Measurements from ENCODE around the gene FANCM. TPM values are rescaled to one million over a fixed set of nuclear protein-coding genes. Genes with fewer than 3 reads are reported as not detected.

The FANCM gene, protein sequence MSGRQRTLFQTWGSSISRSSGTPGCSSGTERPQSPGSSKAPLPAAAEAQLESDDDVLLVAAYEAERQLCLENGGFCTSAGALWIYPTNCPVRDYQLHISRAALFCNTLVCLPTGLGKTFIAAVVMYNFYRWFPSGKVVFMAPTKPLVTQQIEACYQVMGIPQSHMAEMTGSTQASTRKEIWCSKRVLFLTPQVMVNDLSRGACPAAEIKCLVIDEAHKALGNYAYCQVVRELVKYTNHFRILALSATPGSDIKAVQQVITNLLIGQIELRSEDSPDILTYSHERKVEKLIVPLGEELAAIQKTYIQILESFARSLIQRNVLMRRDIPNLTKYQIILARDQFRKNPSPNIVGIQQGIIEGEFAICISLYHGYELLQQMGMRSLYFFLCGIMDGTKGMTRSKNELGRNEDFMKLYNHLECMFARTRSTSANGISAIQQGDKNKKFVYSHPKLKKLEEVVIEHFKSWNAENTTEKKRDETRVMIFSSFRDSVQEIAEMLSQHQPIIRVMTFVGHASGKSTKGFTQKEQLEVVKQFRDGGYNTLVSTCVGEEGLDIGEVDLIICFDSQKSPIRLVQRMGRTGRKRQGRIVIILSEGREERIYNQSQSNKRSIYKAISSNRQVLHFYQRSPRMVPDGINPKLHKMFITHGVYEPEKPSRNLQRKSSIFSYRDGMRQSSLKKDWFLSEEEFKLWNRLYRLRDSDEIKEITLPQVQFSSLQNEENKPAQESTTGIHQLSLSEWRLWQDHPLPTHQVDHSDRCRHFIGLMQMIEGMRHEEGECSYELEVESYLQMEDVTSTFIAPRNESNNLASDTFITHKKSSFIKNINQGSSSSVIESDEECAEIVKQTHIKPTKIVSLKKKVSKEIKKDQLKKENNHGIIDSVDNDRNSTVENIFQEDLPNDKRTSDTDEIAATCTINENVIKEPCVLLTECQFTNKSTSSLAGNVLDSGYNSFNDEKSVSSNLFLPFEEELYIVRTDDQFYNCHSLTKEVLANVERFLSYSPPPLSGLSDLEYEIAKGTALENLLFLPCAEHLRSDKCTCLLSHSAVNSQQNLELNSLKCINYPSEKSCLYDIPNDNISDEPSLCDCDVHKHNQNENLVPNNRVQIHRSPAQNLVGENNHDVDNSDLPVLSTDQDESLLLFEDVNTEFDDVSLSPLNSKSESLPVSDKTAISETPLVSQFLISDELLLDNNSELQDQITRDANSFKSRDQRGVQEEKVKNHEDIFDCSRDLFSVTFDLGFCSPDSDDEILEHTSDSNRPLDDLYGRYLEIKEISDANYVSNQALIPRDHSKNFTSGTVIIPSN (N-terminal part only)
- total RNA-seq, result 1 to 10 TPM; 3.4 to 4.2 TPM
- long read RNA-seq, partial matches to known transcripts, result 2 of 2 reads
- long read RNA-seq, other reads (novel, unspliced or antisense), result 0 of 2 reads

DNA sequence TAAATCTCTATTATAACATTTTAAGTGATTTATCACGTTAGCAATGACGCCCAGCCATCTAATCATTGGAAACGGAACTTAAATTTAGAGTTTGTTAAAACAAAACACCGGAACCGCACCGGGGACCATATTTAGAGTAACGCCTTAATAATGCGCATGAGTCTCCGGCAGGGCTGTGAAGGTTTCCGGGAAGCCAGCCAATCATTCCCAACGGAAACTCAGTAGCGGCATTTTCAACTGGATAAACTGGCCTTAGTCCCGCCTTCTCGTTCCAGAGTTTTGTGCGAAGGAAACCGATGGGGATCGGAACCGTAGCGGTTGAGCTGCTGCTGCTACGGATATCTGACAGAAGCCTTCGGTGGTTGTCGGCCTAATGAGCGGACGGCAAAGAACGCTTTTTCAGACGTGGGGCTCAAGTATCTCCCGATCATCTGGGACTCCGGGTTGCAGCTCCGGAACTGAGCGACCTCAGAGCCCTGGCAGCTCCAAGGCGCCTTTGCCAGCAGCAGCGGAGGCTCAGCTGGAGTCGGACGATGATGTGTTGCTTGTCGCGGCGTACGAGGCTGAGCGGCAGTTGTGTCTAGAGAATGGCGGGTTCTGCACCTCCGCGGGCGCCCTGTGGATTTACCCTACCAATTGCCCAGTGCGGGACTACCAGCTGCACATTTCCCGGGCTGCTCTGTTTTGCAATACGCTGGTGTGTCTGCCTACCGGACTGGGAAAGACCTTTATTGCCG is at the start of gene FANCM:
TSS of gene FANCM (plus strand) at position 272 of the 737 bp plus-strand sequence. CDS start at position 374, 102 bp downstream.
- peak; percentile 90 to 93 for DNase-seq
- intact Hi-C loops (cut with DNase I, micrococcal nuclease), result loop anchor here in 1 of 2 donors (10.0 kb wide), 2 partner anchors 119 to 171 kb away; partner anchors contain the start of genes KLHL28, MIS18BP1 and TOGARAM1
- ATAC-seq, result peak; percentile 74

DNA sequence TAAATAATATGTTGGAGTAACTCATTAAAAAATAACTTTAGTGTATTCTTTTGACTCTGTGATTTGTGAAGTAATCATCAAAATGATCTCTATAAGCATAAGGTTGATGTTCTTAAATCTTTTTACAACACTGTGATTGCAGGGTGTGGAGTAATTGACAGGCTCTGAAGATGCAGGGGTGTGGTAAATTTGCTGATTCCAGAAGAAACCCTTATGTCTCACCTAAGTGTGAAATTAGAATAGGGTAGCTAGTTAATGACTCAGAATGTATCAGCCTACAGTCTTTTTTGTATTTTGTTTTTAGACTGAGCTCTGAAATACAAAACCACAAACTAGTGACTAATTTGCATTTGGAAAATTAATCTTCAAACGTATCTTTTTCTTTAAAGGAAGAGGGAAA is 45.9 kb upstream of the FANCM start:
- intact Hi-C loops (cut with DNase I, micrococcal nuclease), result loop anchor here in 1 of 2 donors (10.0 kb wide), 1 partner anchor 125 kb away; the partner anchor contains the start of genes KLHL28 and TOGARAM1

DNA sequence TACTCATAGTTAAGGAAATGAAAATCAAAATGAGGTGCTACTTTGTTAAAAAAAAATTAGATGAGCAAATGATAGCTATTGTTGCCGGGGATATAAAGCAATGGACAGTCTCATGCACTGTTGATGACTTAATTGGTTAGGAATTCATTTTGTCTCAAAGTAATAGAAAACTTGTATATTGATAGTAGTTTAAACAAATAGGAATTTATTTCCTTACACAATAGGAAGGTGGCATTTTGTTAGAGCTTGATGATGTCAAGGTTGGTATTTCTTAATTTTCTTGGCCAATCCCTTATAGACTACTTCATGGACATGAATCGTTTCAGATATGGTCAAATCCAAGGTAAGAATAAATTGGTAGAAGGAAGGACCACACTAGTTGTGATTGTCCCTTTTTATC is 44.0 kb upstream of the FANCM start:
- intact Hi-C loops (cut with DNase I, micrococcal nuclease), result no loop called here
- no peak for ATAC-seq
- no peak for DNase-seq

More for the DNA sequence above, 45.9 kb upstream of the FANCM start:
- no peak for DNase-seq
- peak; percentile 79 for ATAC-seq

DNA sequence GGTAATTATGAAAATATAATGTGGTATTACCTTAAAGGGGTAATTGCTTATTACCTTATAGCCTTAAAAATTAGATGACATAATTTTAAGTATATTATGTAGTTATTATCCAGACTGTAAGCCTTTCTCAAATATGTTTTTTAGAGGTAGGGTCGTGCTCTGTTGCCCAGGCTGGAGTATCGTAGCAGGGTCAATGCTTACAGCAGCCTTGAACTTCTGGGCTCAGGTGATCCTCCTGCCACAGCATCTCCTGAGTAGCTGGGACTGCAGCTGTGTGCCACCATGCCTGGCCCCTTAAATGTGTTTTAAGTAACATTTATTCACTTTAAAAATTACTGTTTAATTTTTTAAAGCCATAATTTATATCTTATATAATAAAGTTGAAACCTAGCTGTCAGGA is 41.5 kb upstream of the FANCM start:
- DNase-seq (no peak), ATAC-seq (no peak)
- intact Hi-C loops (cut with DNase I, micrococcal nuclease), result no loop called here

DNA sequence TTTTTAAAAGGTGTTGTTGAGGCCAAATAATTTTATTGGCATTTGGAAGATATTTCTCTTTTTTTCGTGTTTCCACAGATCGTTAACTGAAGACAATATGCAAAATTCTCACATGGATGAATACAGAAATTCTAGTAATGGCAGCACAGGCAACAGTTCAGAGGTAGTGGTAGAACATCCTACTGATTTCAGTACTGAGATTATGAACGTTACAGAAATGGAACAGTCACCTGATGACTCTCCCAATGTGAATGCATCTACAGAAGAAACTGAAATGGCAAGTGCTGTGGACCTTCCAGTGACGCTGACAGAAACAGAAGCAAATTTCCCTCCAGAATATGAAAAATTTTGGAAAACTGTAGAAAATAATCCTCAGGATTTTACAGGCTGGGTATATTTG is 40.6 kb upstream of the FANCM start:
- intact Hi-C loops (cut with DNase I, micrococcal nuclease), result no loop called here
- no peak for ATAC-seq
- DNase-seq, result no peak

DNA sequence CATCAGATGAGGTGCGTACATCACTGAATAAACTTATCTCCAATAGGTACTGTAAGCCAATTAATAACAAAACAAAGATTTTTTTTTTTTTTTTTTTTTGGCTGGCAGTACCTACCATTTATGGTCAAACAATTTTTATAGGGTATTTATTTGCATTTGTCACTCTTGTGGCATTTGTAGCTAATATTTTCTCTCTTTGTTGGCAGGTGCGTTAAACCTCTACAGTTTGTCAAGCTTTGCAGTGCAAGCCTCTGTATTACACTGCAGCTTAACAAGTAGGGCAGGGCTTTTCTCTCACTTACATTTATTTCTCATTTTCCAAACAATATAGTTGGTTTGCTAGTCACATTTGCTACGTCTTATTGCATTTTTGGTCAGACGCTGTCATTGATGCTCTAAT is 39.5 kb upstream of the FANCM start:
- ATAC-seq (no peak), DNase-seq (no peak)
- intact Hi-C loops (cut with DNase I, micrococcal nuclease), result no loop called here

DNA sequence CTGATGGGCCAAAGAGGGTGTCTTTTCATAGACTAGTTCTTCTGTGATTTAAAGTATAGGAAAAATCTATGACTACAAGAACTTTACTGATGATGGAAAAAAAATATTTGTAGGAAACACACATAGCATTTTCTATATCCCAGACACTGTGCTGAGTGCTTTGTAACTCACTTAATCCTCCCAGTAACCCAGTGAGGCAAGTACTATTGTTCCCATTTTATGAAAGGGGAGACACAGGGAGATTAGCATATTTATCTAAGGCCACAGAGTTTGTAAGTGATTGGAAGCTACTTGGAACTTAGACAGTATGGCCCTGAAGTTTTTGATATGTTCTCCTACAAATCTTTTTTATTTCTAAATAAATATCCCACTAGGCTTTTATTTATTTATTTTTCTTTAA is 31.9 kb upstream of the FANCM start:
- intact Hi-C loops (cut with DNase I, micrococcal nuclease), result no loop called here
- no peak for DNase-seq
- no peak for ATAC-seq

DNA sequence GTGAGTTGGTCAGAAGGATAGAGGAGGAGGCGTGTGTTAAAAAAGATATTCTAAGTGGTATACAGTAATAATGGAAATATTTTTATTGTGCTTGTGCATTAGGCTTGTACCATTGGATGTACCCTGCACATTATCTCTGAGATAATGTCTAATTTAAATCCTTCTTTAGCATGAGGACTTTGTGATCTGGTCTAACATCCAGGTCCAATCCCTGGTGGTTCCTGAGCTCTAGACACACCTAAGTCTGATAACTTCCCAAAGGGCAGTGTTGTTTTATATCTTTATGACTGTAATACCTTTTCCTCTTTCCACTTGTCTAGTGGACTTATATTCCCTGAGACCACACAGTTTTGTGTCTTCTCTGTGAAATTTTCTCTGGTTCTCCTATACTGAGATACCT is 31.2 kb upstream of the FANCM start:
- DNase-seq, result no peak
- ATAC-seq, result peak; percentile 99
- intact Hi-C loops (cut with DNase I, micrococcal nuclease), result no loop called here

DNA sequence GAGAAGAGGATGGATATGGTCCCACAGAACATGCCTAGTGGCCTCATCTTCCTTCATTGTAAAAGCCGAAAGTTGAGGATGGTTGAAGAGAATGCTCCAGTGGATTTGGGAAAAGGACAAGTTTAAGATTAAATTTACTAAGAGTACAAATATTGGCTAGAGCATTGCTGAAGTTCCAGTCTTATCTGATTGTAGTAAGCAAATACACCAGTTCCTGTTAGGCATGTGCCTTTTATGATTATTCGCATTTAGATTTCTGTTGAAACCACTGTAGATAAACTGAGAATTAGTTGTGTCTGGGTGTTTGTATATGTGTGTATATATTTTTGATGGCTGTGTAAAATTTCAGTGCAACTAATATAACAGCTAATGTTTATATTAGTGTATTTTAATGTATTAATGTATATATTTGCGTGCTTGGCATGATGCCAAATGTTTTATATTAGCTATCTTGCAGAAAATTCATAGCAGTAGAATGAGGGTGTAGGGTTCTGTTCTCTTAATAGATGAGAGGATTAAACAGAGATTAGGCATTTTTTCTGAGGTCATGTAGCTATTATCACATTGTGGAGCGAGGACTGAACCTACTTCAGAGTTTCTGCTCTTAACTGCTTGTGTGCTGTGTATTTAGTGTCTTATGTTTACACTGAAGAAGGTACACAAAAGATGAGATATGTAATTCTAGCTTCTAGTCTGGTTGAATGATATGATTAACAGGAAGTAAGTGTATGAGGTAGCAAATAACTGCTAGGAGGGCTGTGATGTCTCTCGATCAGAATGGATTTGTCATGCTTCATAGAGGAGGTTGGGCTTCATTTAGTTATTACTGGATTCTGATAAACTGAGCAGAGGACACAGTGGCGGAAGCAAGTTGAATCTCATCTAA is 22.6 kb upstream of the FANCM start:
- ATAC-seq, result peak; percentile 68
- intact Hi-C loops (cut with DNase I, micrococcal nuclease), result no loop called here
- no peak for DNase-seq

DNA sequence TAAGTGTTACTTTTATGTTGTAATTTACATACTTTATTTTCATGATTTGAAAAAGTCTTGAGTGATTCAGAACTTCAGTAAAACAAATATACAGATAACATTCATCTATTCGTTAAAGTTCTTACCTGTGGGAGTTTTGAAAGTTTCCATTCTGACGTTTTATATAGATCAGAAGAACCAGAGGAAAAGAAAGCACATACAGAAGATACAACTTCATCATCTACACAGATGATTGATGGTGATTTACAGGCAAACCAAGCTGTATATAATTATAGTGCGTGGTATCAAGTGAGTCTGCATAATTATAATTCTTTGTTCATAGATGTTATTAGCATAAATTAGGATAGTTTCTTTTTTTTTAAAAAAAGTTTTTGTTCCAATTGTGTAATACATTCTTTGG is 21.4 kb upstream of the FANCM start:
- no peak for DNase-seq

DNA sequence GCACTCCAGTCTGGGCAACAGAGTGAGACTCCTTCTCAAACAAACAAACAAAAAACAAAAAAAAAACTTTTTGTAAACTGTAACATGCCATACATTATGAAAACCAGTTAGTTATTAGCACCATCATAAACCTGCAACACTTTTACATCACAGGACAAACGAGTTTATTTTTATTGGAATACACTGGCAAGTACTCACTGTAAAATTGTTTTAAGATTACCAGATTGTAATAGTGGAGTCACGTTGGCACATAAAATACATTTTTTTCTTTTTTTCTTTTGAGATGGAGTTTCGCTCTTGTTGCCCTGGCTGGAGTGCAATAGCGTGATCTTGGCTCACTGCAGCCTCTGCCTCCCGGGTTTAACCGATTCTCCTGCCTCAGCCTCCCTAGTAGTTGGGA is 17.1 kb upstream of the FANCM start:
- ATAC-seq (no peak), DNase-seq (no peak)
- intact Hi-C loops (cut with DNase I, micrococcal nuclease), result no loop called here

More for the DNA sequence above, 21.4 kb upstream of the FANCM start:
- ATAC-seq, result no peak
- intact Hi-C loops (cut with DNase I, micrococcal nuclease), result no loop called here

DNA sequence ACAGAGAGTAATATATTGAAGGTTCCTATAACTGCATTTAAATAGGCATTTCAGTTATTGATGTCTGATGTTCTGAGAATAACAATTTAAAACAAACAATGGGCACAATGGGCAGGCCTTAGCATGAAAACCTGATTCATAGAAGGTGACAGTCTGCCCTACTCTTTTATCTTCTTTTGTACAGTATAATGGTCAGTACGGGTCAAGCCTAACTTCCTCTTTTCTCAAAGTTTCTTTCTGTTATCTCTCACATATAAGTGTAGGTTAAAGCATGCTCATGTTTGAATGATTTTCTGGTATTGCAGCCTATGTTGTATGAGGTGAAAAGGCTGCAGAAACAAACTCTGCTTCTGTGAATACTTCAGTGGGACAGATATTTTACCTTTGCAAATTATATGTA is 15.6 kb upstream of the FANCM start:
- ATAC-seq (no peak), DNase-seq (no peak)
- intact Hi-C loops (cut with DNase I, micrococcal nuclease), result no loop called here

DNA sequence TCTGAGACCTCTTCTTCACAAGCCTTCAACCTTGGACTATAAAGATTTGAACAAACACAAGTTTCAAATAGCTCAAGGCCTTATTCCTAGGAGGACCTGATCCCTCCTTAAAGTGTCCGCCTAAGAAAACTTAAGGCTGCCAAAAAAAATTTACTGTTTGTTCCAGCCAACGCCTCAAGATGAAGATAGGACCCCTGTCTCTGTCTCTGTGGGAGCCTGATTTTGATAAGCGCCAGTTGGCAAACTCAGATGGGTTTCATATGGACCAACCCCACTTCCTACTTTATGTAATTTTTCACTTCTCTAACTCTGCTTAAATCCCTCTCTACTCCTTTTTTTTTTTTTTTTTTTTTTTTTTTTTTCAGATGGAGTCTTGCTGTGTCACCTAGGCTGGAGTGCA is 12.5 kb upstream of the FANCM start:
- ATAC-seq, result no peak
- intact Hi-C loops (cut with DNase I, micrococcal nuclease), result no loop called here
- DNase-seq, result no peak

DNA sequence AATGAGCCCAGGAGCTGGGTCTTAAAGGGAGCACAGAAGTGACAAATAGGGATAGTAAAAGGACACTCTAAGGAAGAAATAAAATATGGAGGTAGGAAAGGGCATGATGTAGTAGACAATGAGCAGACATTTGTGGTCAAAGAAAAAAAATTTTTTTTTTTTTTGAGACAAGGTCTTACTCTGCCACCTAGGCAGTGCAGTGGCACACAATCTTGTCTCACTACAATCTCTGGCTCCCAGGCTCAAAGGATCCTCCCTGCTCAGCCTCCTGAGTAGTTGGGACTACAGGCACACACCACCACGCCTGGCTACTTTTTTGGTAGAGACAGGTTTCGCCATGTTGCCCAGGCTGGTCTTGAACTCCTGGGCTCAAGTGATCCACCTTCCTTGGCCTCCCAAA is 10.0 kb upstream of the FANCM start:
- DNase-seq, result no peak
- intact Hi-C loops (cut with DNase I, micrococcal nuclease), result no loop called here
- no peak for ATAC-seq

DNA sequence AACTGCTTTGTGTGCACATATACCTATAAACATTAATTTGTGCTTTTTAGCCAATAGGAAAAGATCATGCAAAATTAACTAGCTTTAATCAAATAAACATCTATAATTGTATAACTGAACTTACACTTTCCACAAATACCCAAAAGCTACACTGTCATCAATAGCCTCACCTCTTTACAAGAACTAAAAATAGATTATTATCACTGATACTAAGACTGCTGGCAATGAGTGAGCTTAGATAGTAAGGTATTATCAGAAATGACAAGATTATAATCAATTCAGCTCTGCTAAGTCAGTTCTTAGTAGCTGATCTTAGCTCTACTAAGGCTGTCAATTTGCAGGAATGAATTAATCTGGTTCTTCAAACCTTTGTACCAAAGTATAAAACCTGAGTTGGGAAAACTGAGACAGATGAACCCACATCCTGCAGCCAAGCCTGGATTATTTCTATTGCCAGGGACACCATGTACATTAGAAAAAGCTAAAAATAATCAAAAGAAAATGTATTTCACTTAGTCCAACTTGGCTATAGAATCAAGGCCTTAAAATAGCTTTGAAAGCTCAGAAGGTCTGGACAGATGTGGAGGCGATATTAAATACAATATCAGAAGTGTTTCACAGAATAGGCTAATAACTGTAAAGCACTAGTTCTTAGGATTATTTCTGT is 6.6 kb upstream of the FANCM start:
- DNase-seq (no peak), ATAC-seq (no peak)
- intact Hi-C loops (cut with DNase I, micrococcal nuclease), result no loop called here

DNA sequence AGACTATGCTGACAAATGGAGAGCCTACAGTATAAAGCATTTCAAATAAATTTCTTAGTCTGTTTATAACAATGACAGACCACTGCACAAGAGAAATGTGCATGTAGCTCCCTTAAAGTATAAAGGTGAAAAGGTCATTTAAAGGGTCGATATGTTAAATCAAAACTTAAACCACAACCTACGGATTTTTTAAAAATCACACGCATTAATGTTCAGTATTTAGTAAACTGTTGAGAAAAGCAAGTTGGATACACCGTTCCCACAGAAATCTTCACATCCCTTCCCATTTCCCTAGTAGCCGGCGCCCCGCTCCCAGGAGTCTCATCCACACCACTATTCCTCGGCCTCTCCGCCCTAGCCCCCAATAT is 2.1 kb upstream of the FANCM start:
- ATAC-seq (peak; percentile 6), DNase-seq (no peak)
- intact Hi-C loops (cut with DNase I, micrococcal nuclease), result loop anchor here in 1 of 2 donors (10.0 kb wide), 2 partner anchors 121 to 169 kb away; partner anchors contain the start of genes KLHL28, MIS18BP1 and TOGARAM1

Measured in left colon (tissue), 2 donors.